PFSK-1 (cell line): ENCODE results near the gene SRD5A2.

Experiments
- POLR2AphosphoS5 ChIP-seq: IDR thresholded peaks from 2 replicates; pipeline ENCODE4 v1.6.1; 2012; ENCODE audit warnings: low read depth, mild to moderate bottlenecking, control low read depth, low read length, moderate library complexity
- REST ChIP-seq, 2 experiments: IDR thresholded peaks; 2 replicates each; pipeline versions ENCODE4 v1.6.1 to v1.8.0; 2011 to 2012; ENCODE audit warnings: low read depth in 2 of 2, low read length in 2 of 2, control low read depth in 1 of 2, inconsistent platforms in 1 of 2, mild to moderate bottlenecking in 1 of 2, moderate library complexity in 1 of 2; ENCODE audit not compliant: insufficient read depth in 1 of 2
- TAF1 ChIP-seq: IDR thresholded peaks from 2 replicates; pipeline ENCODE4 v1.6.1; 2012; ENCODE audit warnings: low read length, control low read depth, borderline replicate concordance; ENCODE audit not compliant: insufficient read depth

- TF ChIP-seq POLR2AphosphoS5 = no peak
- TF ChIP-seq REST (IDR thresholded peaks at IDR 0.05; ENCODE audit: insufficient read depth in 1 of 2, low read depth in 2 of 2, low read length in 2 of 2) = no peak
- no peak for TF ChIP-seq TAF1
These were observed 104.1 kb downstream of the SRD5A2 start for GRCh38 chr2:31476511-31477180.
